NCI-H2196 treated with DMSO at 0.1 percent for 48 hours (cell line): ENCODE measurements around the gene CPED1.
"Not testable (repeated sequence)": the region's sequence is repeated elsewhere in the genome, so short reads cannot be mapped to it uniquely, and the experiment has no call there.

ENCODE experiments used
- DNase-seq: peaks from one replicate; lab custom pipeline; 2025; ENCODE audit not compliant: unreplicated experiment; lab: John Stamatoyannopoulos, UW

CPED1 gene

GRCh38 chr7:121038717-121039509 lies 50.4 kb downstream of the CPED1 start:
- no peak for DNase-seq

- no peak for DNase-seq
These were observed 51.0 kb downstream of the CPED1 start for GRCh38 chr7:121039510-121039822.

GRCh38 chr7:121039994-121040393 lies 51.5 kb downstream of the CPED1 start:
- no peak for DNase-seq

- peak; percentile 50 for DNase-seq
These were observed 53.1 kb downstream of the CPED1 start for GRCh38 chr7:121041516-121042148.

GRCh38 chr7:121042195-121042594 lies 53.7 kb downstream of the CPED1 start:
- DNase-seq = no peak

DNA sequence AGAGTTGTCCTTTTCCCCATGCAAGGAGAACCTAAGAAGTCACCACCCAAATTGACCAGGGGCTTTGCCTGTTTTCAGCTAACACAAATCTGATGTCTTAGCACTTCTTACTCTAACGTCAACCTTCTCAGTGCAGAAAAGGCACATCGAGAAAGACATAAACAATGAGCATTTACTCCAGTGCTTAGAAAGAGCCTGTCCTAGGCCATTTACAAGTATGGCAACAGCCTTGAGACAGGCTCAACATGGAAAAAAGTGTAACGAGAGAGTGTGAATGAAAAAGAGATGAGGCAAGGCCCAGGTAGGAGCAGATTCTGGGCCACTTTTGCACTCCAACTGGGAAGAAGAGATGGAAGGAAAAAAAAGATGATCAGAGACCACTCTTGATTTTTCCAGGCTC lies 54.4 kb downstream of the CPED1 start:
- DNase-seq = no peak

DNA sequence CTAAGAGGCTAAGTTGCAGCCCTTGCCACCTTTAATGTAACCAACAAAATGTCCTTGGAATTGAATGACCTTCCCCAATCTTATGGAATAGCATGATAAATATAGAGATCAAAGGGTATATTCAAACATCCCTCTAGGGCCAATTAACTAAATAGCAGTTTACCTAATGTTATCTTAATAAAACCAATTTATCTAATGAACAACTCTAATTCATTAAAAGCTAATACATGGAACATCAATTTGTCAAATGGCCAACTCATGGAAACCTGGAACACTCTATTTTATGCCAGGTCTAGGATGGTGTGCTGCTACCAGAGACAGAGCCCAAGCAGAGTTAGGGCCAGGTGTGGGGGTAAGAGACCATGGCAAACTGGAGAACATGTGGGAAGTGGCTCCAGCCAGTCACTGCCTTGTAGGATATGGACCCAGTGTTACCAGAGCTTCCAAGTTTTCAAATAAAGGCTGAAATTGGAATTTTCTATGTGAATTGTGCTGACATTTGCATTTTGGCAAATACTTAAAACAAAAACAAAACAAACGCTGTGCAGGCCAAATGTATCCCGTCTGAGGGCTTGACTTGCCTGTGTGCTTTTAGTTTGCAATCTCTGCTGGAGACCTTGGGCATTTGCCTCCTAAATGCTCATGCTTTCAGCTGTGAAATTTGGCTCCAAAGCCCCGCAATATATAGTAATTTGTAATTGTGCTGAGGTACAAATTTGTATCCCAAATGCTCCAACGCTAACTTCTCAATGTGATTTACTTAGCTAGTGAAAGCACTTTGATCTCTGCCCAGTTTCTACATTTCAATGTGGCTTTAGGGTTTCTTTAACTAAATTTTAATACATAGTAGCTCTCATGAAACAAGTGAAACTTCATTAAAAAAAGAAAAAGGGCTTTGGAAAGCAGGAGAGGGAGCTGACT lies 55.1 kb downstream of the CPED1 start:
- DNase-seq = no peak

DNA sequence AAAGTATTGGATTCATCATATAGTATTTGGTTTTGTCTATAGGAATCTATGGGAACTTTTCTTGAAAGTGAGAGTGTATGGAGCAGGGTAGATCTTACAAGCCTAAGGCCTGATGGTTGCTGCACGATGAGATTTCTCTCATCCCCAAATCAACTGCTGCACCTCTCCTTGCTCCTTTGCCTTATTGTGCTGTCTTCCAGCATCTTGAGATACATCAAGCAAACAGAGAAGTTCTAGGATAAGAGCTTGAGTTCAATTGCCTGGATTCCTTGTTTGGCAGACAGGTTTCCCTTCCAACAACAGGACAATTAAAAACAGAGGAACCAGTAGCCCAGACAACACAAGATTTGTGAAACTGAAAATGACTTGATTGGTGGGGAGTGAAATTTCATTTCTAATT lies 56.6 kb downstream of the CPED1 start:
- no peak for DNase-seq

DNA sequence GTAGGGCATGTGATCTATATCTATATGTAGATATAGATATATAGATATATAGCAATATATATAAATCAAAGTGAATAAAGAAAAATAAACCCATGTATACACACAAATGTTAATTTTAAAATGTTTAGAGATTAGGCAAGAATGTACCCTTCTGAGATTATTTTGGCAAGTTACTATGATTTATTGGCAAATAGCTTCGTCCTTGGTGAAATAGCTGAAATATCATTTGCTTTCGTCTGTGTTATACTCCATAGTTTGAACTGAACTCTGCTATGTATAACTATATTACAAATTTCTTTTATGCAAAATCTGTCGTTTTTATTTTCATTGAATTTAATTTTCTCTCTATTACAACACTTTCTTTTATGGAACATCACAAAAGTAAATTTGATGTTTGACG lies 57.5 kb downstream of the CPED1 start:
- DNase-seq = no peak

GRCh38 chr7:121046893-121047468 lies 58.5 kb downstream of the CPED1 start:
- no peak for DNase-seq

DNA sequence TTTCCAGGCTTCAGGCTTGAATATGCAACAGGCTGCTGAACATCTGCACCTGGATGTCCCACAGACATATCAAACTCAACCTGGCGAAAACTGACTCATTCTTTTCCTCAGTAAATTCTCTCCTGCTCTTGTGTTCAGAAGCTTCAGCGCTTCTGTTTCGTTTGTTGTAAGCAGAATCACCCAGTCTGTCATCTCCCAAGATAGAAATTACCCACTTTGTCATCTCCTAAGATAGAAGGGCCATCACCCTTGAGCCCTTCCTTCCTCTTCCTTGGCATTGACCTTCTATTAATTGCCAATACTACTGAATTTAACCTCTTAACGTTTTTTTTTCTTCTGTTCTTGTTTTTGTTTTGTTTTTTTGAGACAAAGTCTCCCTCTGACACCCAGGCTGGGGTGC lies 59.7 kb downstream of the CPED1 start:
- no peak for DNase-seq

DNA sequence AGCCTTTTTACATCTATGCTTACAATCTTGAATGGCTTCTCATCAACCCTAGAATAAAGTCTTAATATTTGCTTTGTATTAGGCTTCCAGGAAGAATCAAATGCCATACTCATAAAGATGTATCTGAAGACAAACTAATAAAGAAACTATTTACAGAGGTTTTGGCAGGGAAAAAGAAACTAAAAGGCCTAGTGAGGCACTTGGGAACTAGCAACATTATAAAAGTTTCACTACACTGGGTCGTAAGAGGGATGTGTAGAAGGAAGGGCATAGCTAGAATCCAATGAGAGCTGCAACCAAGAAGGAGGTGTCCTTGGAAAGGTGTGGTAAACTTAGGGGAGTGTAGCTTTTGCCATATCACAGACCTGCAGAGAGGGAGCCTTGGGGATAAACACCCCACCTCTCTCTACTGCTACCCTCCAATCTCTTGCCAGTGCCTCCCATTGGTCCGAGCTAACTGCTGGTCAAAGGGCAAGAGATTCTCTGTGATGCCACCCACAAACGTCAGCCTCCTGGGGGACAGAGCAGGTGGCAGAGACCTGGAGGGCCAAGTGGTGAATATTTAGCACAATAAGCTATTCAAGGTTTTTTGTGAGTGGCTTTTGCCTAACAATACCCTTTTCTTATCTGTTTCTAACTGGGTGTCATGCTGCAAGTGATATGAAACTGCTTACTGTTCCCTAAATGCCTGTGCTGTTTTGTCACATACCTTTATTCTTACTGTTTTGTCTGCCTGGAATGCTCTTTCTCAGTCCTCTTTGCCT lies 60.7 kb downstream of the CPED1 start:
- DNase-seq = no peak

GRCh38 chr7:121049897-121050296 lies 61.4 kb downstream of the CPED1 start:
- no peak for DNase-seq

DNA sequence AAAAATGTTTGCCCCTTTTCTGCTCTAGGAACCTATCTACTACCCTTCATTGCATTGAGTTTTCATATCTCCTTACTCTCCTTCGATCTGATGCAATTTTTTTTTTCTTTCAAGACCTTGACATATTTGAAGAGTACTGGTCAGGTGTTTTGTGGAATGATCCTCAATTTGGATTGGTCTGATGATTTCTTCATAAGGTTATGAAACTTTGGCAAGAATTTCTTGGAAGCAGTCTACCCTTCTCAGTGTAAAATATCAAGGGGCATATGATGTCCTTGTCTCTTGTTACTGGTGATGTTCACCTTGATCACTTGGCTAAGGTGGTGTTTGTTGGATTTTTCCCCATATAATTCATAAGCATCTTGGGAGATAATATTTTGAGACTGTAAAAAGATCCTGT lies 64.7 kb downstream of the CPED1 start:
- DNase-seq = no peak

DNA sequence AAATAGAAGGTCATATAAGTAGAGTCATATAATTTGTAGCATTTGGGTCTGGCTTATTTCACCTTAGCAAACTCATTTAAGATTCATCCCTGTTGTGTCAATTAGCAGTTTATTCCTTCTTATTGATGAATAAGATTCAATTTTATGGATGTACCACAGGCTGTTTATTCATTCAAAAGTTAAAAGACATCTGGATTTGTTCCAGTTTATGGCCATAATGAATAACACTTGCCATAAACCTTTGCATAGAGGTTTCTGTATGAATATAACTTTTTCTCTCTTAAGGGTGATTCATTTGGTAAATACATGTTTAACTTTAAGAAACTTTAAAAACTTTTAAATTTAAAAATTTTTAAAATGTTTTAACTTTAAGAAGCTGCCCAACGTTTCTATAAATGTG lies 66.4 kb downstream of the CPED1 start:
- DNase-seq = no peak

GRCh38 chr7:121057878-121058277 lies 69.4 kb downstream of the CPED1 start:
- no peak for DNase-seq

DNA sequence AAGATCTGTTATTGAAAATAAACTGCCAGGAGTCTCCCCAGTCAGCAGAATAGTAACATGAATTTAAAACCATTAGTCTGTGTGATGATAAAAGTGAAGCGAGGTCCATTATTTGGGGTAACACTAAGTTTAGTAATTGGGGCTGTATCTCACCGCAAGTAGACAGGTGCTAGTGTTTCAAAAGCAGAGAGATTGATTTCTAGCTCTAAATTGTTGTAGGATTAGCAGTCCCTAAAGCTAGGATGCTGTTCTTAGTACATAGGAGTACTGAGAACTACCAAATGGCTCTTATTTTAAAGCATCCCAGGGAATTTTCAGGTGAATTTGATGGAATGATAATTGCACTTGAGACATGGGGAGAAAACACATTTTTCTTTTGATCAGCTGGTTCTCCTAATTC lies 70.5 kb downstream of the CPED1 start:
- no peak for DNase-seq

GRCh38 chr7:121059979-121060509 lies 71.5 kb downstream of the CPED1 start:
- DNase-seq = not testable (repeated sequence)

DNA sequence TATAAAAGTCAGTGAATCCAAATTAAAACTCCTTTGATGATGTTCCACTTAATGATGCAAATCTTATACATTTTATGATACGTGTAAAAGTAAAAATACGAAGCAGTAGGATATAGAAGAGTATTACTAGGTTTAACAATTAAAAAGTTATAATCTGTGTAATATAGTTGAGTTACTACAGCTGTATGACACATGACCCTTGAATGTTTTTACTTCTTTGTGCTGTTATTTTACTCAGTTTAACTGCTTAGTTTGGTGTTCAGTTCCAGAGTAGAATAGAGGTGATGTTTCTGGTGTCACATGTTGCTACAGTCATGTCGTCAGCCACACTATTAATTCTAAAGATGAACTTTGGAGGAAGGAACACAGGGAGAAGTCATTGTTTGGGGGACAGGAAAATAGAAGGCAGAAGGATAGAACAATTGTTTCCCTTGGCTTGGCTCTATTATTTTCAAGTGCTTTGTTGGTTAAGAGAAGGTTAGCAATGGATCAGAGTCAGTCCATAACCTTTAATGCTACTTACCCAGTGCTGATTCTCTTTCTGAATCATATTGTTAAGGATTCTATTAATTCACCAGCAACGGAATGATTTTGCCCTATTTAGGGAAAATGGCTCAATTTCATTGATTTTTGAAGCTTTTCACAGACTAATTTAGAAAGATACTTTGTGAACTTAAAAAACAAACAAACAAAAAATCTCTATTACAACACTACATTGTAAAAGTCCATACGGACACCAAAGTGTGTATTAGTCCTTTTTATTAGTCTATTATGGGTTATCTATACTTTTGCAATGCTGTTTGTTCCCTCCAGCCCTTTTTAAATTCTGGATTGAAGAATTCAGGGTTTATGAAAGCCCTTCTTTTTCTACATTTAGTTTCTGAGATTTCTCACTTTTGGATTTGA lies 73.4 kb downstream of the CPED1 start:
- no peak for DNase-seq
